Caco-2 (cell line): ENCODE results near the gene SLC2A4RG. TPM values are rescaled to one million over a fixed set of nuclear protein-coding genes. Genes with fewer than 3 reads are reported as not detected.

ENCODE experiments used
- BruUV-seq: library from RNA; stranded (reverse); fragments of 400-500 nt; replicated peaks from 2 replicates; lab custom pipeline; 2021; lab: Mats Ljungman, UMichigan
- CTCF ChIA-PET: fragments of 300-600 bp; sonication (Branson Sonifier 250); formaldehyde crosslinking; loops from one replicate; lab custom pipeline; 2022; ENCODE audit warnings: antibody characterized with exemption; lab: Charles Lee
- POLR2A ChIA-PET: fragments of 300-600 bp; sonication (Branson Sonifier 250); formaldehyde crosslinking; loops from one replicate; lab custom pipeline; 2022; ENCODE audit warnings: antibody characterized with exemption; lab: Charles Lee
- DNase-seq, 2 experiments: peaks; one replicate each; pipeline versions ENCODE4 v3.0.0 to v3.0.0-alpha.2; 2020 to 2022
- H3K27me3 ChIP-seq: replicated peaks from 2 replicates; pipeline ENCODE4 v1.6.0; 2011; ENCODE audit warnings: low read length; ENCODE audit not compliant: control insufficient read depth, insufficient read depth
- H3K36me3 ChIP-seq: 2 replicates; pipeline ENCODE4 v1.5.1; 2011; ENCODE audit warnings: low read length; ENCODE audit not compliant: control insufficient read depth, insufficient read depth
- H3K4me1 ChIP-seq: fragments of 250-450 bp; sonication (Bioruptor Pico); 2 replicates; pipeline ENCODE4 v1.5.1; 2020; ENCODE audit warnings: mild to moderate bottlenecking
- H3K4me3 ChIP-seq: 2 replicates; pipeline ENCODE4 v1.5.1; 2011; ENCODE audit warnings: low read depth, mild to moderate bottlenecking, control low read depth, low read length
- H3K9me3 ChIP-seq: fragments of 250-450 bp; sonication (Bioruptor Pico); 2 replicates; pipeline ENCODE4 v1.5.1; 2020; ENCODE audit warnings: mild to moderate bottlenecking, moderate library complexity
- H3K27ac Mint-ChIP-seq: one replicate; pipeline ENCODE4 v1.8.0; 2022; ENCODE audit warnings: mixed read lengths; ENCODE audit not compliant: unreplicated experiment
- H3K27me3 Mint-ChIP-seq: one replicate; pipeline ENCODE4 v1.8.0; 2022; ENCODE audit warnings: mixed read lengths; ENCODE audit not compliant: insufficient read depth, unreplicated experiment
- H3K36me3 Mint-ChIP-seq: one replicate; pipeline ENCODE4 v1.8.0; 2022; ENCODE audit warnings: mild to moderate bottlenecking, mixed read lengths; ENCODE audit not compliant: insufficient read depth, unreplicated experiment
- H3K4me1 Mint-ChIP-seq: one replicate; pipeline ENCODE4 v1.8.0; 2022; ENCODE audit warnings: low read depth, mixed read lengths; ENCODE audit not compliant: unreplicated experiment
- H3K4me3 Mint-ChIP-seq: one replicate; pipeline ENCODE4 v1.8.0; 2022; ENCODE audit warnings: mild to moderate bottlenecking, moderate library complexity, mixed read lengths; ENCODE audit not compliant: unreplicated experiment
- H3K9me3 Mint-ChIP-seq: one replicate; pipeline ENCODE4 v1.8.0; 2022; ENCODE audit warnings: mixed read lengths; ENCODE audit not compliant: unreplicated experiment
- intact Hi-C: fragments of 100-400 bp; cut with micrococcal nuclease; formaldehyde crosslinking; loops from one replicate; pipeline ENCODE4 v1.10.0; 2022; ENCODE audit not compliant: unreplicated experiment
- total RNA-seq: library from RNA; stranded (reverse); gene quantifications from 2 replicates; pipeline ENCODE4 v1.2.3, GENCODE V29; 2022
- TF ChIP-seq, protein P1 (sequence below), 2 experiments: fragments of 200-600 bp in 1 of 2; IDR thresholded peaks; 1 replicate in 1 of 2; 2 replicates in 1 of 2; pipeline versions ENCODE4 v1.5.1 to v1.8.0; 2011 to 2022; ENCODE audit warnings: antibody characterized with exemption in 1 of 2, control low read depth in 1 of 2, inconsistent platforms in 1 of 2, low read depth in 1 of 2, low read length in 1 of 2, mild to moderate bottlenecking in 1 of 2, moderate library complexity in 1 of 2; ENCODE audit not compliant: insufficient read depth in 1 of 2, severe bottlenecking in 1 of 2, unreplicated experiment in 1 of 2

Gene SLC2A4RG
- total RNA-seq, 1 experiment from 2014 or later: 234 TPM

DNA sequence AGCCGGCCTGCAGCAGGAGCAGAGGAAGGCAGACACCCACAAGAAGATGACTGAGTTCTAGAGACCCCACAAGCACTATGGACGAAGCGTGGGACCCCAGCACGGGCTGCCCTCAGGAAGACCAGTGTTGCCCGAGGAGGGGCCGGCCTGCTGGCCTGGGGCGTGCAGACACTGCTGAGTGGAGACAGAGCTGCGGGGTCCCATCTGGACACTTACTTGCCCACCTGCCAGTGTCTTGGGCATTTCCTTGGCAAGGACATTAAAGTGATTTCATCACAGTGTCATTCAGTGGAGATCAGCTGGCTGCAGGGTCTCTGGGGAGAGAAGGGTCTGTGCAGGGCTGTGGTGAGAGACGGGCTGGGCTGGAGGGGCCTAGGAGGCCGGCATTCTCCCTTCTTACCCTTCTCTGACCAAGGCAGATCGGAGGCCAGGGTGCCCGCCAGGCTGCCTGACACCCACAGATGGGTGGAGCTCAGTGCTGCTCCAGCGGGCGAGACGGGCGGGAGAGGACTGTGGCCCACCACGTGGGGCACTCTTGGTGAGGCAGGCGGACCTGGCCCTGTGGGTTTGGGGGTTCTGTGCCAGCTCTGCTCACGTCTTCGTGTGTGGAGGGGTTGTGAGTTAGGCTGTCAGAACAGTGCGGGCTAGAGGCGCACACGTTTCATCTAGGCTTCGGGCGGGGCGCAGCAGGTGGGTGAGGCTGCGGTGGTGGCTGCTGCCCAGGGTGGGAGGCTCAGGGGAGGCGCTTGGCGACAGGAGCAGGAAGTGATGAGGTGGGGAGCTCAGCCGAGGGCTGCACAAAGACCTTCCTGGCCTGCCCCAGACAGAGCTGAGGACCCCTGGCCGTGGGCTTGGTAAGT is 3.5 kb upstream of the SLC2A4RG start, which contains the start of gene LIME1:
Gene LIME1 (plus strand): TSS at position 806 of the 860 bp plus-strand sequence. CDS start 886 bp downstream, outside the sequence.
- no peaks in the 10 kb centered on the region for H3K9me3 ChIP-seq
- intact Hi-C loops: no loop called here
- TF ChIP-seq, protein P1, sequence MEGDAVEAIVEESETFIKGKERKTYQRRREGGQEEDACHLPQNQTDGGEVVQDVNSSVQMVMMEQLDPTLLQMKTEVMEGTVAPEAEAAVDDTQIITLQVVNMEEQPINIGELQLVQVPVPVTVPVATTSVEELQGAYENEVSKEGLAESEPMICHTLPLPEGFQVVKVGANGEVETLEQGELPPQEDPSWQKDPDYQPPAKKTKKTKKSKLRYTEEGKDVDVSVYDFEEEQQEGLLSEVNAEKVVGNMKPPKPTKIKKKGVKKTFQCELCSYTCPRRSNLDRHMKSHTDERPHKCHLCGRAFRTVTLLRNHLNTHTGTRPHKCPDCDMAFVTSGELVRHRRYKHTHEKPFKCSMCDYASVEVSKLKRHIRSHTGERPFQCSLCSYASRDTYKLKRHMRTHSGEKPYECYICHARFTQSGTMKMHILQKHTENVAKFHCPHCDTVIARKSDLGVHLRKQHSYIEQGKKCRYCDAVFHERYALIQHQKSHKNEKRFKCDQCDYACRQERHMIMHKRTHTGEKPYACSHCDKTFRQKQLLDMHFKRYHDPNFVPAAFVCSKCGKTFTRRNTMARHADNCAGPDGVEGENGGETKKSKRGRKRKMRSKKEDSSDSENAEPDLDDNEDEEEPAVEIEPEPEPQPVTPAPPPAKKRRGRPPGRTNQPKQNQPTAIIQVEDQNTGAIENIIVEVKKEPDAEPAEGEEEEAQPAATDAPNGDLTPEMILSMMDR (IDR thresholded peaks at IDR 0.05; ENCODE audit: insufficient read depth in 1 of 2, low read depth in 1 of 2, low read length in 1 of 2, severe bottlenecking in 1 of 2, unreplicated experiment in 1 of 2): no peak
- BruUV-seq: no TSS peak
- H3K36me3 ChIP-seq: peaks cover 16% of the 10 kb centered on the region
- H3K27me3 ChIP-seq: no peaks in the 10 kb centered on the region
- CTCF ChIA-PET: interaction anchor here (0.9 to 1.1 kb wide), 2 partner anchors 25 to 28 kb away, joined by 3 to 4 read pairs; partner anchors contain the start of genes ARFRP1 and ZGPAT
- H3K27ac Mint-ChIP-seq: peak within 1 kb of the TSS; percentile 32
- no peaks in the 10 kb centered on the region for H3K27me3 Mint-ChIP-seq
- peak within 1 kb of the TSS; percentile 66 for H3K4me3 Mint-ChIP-seq
- peaks cover 15% of the 10 kb centered on the region for H3K4me1 ChIP-seq
- H3K4me3 ChIP-seq: peak within 1 kb of the TSS; percentile 71
- peaks cover 50% of the 10 kb centered on the region for H3K36me3 Mint-ChIP-seq
- DNase-seq: no peak
- H3K9me3 Mint-ChIP-seq: no peaks in the 10 kb centered on the region
- POLR2A ChIA-PET: interaction anchor here (0.6 kb wide), 2 partner anchors 27 to 29 kb away, joined by 3 read pairs; partner anchors contain the start of gene ARFRP1
- peaks cover 7% of the 10 kb centered on the region for H3K4me1 Mint-ChIP-seq

DNA sequence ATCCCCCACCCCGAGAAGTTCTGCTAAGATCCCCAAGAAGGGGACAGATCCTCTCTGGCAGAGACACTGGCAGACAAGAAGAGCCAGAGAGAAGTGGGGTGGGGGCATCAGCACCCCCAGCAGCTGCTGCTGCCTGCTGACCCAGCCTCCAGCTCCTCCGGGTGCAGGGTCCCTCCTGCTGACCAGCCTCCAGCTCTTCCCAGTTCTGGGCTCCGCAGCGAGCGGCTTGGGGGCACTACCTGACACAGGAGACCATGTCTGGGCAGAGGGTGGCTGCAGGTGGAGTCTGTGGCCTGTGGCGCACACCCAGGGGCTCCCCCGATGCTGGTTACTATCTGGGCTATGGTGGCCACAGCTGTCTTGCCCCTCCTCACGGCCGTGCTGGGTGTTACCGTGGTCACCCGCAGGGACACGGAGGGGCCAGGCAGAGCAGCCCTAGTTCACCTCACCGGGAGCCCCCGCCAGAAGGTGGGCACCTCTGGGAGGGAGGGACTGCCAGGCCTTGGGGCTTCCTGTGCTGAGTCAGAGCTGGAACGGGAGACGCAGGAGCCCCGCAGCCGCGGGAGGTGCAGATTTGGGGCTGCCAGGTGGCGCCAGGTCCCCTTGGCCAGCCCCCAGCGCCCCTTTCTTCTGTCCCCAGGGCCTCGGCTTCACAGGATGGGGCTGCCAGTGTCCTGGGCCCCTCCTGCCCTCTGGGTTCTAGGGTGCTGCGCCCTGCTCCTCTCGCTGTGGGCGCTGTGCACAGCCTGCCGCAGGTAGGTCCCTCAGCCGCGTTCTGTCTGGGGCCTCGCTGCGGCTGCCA is 2.5 kb upstream of the SLC2A4RG start:
- H3K9me3 ChIP-seq: no peaks in the 10 kb centered on the region
- Mint-ChIP-seq H3K4me1 (peaks cover 7% of the 10 kb centered on the region), H3K27me3 (no peaks in the 10 kb centered on the region), H3K4me3 (peak overlapping the region; percentile 66), H3K9me3 (no peaks in the 10 kb centered on the region), H3K36me3 (peaks cover 59% of the 10 kb centered on the region), H3K27ac (peak overlapping the region; percentile 32)
- intact Hi-C loops: no loop called here
- H3K27me3 ChIP-seq: no peaks in the 10 kb centered on the region
- H3K36me3 ChIP-seq: peaks cover 21% of the 10 kb centered on the region
- peak in 1 of 2 experiments; percentile 45 for DNase-seq
- CTCF ChIA-PET: interaction anchor here (0.6 to 1.3 kb wide), 4 partner anchors 26 to 199 kb away, joined by 3 to 9 read pairs (median 4); partner anchors contain the start of genes ARFRP1 and ZGPAT
- no TSS peak for BruUV-seq
- POLR2A ChIA-PET: interaction anchor here (0.6 kb wide), 2 partner anchors 28 to 30 kb away, joined by 3 read pairs; partner anchors contain the start of gene ARFRP1
- TF ChIP-seq, protein P1 (IDR thresholded peaks at IDR 0.05; ENCODE audit: insufficient read depth in 1 of 2, low read depth in 1 of 2, low read length in 1 of 2, severe bottlenecking in 1 of 2, unreplicated experiment in 1 of 2): no peak
- peaks cover 24% of the 10 kb centered on the region for H3K4me1 ChIP-seq
- peak overlapping the region; percentile 71 for H3K4me3 ChIP-seq

DNA sequence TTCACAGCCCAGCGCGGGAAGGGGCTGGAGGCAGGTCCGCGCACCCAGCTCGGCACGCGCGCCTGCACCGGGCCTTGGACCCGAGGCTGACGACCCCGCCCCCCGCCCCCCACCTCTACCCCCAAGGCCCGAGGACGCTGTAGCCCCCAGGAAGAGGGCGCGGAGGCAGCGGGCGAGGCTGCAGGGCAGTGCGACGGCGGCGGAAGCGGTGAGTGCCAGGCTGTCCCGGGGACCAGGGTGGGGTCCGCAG is 2.0 kb upstream of the SLC2A4RG start:
- peaks cover 7% of the 10 kb centered on the region for H3K4me1 Mint-ChIP-seq
- H3K4me1 ChIP-seq: peaks cover 24% of the 10 kb centered on the region
- CTCF ChIA-PET: interaction anchor here (1.3 kb wide), 1 partner anchor 200 kb away, joined by 9 read pairs; no protein-coding TSS in a partner anchor
- H3K9me3 Mint-ChIP-seq: no peaks in the 10 kb centered on the region
- H3K27ac Mint-ChIP-seq: no peak overlapping the region
- no peaks in the 10 kb centered on the region for H3K9me3 ChIP-seq
- TF ChIP-seq, protein P1 (IDR thresholded peaks at IDR 0.05; ENCODE audit: insufficient read depth in 1 of 2, low read depth in 1 of 2, low read length in 1 of 2, severe bottlenecking in 1 of 2, unreplicated experiment in 1 of 2): no peak
- H3K27me3 Mint-ChIP-seq: no peaks in the 10 kb centered on the region
- peaks cover 24% of the 10 kb centered on the region for H3K36me3 ChIP-seq
- intact Hi-C loops: no loop called here
- H3K36me3 Mint-ChIP-seq: peaks cover 63% of the 10 kb centered on the region
- no TSS peak for BruUV-seq
- peak overlapping the region; percentile 66 for H3K4me3 Mint-ChIP-seq
- no peaks in the 10 kb centered on the region for H3K27me3 ChIP-seq
- peak overlapping the region; percentile 71 for H3K4me3 ChIP-seq
- POLR2A ChIA-PET: no interaction called here
- DNase-seq: no peak
